ENCODE data around the gene PRR5L.

PRR5L gene

GRCh38 chr11:36361472-36361871, 65.4 kb downstream of the PRR5L start:
- DNase-seq, result no peak

DNA sequence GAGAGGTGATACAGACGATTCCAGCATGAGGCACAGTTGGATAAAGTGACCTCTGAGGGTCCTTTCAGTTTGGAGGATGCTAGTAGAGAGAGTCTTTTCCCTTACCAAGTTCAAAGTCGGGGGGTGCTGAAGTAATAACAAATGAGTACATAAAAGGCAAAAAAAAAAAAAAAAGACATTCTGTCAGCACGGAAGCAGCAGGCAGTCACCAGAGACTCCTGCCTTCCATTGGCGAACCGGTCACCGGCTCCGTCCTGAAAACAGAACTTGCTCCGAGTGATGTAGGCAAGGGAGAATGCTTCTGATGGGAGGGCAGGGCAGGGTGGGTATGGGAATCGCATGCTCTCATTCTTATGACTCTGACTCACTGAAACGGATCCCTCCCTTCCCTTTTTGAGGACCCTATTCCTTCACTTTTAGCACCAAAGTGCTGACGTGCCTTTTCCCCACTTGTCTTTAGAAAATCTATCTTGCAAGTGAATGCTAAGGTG, 65.9 kb downstream of the PRR5L start:
- peak; percentile 30 for DNase-seq

- DNase-seq, result no peak
These were observed 66.8 kb downstream of the PRR5L start for GRCh38 chr11:36362902-36363301.

GRCh38 chr11:36363361-36364268, 67.5 kb downstream of the PRR5L start:
- no peak for DNase-seq

- DNase-seq, result no peak
These were observed 68.7 kb downstream of the PRR5L start for GRCh38 chr11:36364551-36365325.

- DNase-seq, result no peak
These were observed 69.8 kb downstream of the PRR5L start for GRCh38 chr11:36365907-36366306.

DNA sequence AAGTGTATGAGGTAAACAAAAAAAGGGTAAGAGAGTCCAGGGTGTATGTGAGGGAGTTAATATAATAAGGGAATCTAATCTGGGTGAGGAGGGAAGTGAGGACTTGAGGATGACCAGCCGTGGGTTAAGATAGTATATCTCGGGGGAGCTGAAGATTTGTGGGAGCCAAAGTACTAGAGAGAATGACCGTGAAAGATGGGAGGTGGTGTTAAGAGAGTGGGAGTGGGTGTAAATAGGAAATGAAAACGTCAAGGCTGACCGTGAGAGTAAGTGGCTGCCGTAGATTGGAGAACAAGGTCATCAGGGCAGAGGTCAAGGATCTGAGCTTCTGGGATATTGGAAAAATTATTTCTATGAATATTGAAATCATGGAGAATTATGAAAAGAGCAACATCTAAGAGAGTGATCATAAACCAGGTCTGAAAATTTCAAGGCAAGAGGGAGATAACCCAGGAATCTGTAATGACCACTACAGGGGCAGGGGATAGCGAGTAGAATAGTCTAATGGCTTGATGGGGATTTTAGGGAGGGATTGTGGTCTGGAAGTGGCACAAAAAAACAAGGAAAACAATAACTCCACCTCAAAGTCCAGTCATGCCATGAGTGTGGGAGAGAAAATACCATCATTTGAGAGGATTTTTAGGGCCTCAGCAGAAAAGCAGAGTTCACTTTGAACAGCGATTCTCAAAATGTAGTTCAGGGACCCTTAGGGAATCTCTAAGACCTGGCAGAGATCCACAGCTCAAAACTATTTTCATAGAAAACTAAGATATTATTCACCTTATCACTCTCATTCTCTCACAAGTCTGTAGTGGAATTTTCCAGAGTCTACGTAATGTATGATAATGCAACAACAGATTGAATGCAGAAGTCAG, 72.0 kb downstream of the PRR5L start:
- no peak for DNase-seq

DNA sequence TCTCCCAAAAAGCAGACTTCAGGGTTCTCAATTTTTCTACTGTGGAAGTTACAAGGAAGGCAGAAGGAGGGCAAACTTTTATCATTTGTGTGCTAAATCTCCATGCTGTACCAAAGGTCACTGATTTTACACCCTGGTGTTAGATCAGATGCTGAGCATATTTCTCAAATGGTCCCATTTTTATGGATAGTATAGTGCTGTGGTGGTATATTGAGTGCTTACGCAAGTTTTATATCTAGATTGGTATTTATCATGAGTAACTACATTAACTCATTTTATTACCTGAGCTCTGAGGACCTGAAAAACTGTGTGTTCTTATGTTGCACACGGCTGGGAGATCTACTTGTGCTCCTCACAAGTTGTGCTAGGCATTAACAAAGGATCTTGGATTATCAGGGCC, 75.1 kb downstream of the PRR5L start:
- no peak for DNase-seq

GRCh38 chr11:36371590-36371989, 75.5 kb downstream of the PRR5L start:
- no peak for DNase-seq

GRCh38 chr11:36372101-36372771, 76.1 kb downstream of the PRR5L start:
- no peak for DNase-seq

DNA sequence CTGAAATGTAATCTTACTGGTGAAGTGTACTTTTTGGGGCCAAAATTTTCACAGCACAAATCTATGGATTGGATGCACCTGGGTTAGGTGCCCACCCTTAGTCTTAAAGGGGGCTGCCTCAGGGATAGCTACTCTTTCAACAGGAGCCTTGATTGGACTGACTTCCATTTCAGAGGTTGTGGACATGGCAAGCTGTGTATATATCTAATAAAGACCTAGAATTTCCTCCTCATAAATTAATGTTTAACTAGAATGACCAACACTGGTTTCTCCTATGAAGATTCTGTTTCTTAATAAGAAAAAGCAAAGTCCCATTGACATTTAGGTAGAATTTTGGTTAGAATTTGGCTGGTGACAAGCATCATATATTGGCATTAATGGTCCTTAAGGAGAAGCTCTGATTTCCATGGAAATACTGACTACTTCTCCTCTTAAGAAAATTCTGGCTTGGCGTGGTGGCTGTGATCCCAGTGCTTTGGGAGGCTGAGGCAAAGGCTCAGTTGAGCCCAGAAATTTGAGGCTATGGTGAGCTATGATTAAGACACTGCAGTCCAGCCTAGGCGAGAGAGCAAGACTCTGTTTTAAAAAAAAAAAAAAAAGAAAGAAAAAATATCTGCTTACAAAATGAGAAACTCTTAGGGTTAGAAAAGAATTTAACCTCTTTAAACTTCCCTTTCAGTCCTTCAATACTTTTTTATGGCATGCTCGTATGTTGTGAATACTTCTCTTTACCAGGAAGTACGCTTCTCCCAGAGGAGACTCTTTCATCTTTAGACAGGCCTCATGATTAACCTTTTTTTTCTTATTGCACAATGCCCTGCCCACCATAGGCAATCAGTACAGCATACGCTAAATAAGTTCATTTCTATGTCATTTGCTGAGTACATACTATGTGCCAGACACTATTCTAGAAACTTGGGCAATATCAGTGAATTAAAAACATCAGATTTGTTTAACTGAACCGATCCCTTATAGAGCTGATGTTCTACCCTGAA, 77.2 kb downstream of the PRR5L start:
- no peak for DNase-seq

DNA sequence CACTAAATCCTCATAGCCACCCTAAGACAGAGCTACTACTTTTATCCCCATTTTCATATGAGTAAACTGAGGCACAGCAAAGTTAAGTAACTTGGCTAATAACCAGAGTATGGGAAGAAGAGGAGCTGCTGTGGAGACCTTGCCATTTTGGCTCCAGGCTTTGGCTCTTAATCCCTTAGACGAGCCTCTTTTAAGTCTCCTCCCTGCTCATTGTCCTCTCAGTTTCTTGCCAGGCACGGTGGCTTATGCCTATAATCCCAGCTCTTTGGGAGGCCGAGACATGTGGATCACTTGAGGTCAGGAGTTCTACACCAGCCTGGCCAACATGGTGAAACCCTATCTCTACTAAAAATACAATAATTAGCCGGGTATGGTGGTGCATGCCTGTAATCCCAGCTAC, 78.6 kb downstream of the PRR5L start:
- DNase-seq, result no peak

GRCh38 chr11:36375353-36376008, 79.4 kb downstream of the PRR5L start:
- DNase-seq, result no peak

- DNase-seq, result peak; percentile 3
These were observed 80.2 kb downstream of the PRR5L start for GRCh38 chr11:36376009-36376887.

DNA sequence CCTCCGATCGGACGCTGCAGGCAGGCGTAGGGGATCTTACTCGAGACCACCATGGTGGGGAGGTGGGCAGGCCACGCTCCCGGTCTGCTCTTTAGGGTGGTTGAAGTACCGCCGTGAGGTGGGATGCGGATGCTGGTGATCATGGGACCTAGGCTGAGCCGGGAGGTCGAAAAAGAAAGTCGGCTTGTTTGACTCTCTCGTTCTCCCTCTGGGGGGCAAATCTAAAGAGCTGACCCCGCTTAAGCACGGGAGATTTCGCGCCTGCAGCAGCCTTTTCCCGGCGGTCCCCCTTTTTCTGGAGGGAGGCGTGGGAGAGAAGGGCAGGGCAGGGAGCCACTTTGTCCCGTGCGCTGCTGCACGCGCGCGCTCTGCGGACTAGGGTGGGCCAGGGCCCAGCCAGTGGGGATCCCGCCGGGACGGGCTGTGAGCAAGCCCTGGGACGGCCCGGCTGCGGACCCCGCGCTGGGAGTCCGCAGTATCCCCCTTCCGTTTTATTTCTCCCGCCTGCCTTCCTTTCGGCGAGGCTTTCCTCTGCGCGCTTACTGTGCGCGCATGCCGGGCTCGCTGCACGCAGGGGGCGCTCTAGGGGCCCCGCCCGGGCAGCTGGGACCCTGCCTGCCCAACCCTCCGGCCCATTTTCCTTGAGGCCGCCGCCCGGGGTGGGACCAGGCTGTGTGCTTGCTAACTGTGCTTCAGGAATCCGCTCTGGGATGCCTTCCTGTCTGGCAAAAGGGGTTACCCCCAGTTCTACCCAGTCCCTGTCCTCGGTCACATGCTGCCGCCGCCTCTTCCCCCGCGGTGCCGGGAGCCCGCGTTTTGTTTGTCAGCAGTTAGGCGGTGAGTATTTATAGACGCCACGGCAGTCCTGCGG, 81.0 kb downstream of the PRR5L start:
- DNase-seq, result peak; percentile 29

DNA sequence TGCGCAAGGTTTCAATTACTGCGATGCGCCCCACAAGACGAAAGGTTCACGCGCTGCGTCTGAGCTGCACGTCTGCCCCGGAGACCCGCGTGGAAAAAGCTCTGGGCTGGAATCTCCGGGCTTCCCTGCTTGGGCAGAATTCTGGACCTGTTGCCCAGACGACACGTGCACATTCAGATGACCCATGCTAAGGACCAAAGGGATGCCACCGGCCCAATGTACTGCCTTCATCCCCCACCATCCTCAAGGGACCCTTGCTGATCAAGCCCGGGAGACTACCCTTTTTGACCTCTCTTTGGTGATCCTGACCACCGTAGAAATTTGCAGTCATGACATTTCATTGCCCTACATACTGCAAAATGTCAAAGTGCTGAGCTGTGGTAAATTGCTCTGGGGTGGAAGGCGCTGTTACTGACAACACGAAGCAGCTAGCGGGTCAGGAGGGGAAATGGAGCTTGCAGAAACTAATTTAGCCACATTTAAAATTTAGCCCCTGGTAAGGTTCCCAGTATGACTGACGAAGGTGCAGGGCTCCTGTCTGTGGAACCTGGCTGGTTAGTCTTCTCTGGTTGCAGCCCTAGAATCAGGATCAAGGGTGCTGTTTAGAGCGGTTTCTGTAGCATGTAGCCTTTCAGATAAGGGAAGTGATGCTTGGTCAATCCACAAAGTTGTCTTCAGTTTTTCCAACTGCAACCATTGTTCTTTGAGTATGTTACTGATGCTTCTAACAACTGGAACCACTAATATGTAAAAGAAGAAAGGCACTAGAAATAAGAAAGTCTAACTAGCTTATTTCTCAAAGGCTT, 81.9 kb downstream of the PRR5L start:
- no peak for DNase-seq

DNA sequence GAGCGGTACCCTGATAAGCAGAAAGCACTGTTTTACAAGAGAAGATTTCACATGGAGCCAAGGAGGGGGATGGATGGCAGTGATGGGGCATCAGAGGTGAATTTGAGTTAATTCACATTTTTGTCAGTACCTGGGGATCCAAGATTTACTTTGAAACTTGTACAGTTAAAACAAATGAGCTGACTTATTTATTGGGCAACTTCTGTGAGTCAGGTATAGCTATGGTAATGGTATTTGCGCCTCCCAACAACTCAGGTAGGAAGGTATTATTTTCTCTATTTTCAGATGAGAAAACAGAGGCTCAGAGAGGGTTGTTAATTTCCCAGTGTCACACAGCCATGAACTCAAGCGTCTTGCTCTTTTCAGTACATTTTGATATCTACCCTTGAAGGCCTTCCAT, 83.6 kb downstream of the PRR5L start:
- DNase-seq, result no peak
